OCI-LY3 (cell line): Measurements from ENCODE around the gene EMB.

Experiments
- EZH2phosphoT487 ChIP-seq: fragments of 200-600 bp; shearing (Covaris generic); IDR thresholded peaks from 2 replicates; pipeline ENCODE4 v1.6.1; 2018; ENCODE audit warnings: antibody characterized with exemption, mixed run types, low read depth
- TF ChIP-seq, protein P1 (sequence below): fragments of 200-600, 300-600 bp; sonication (generic); IDR thresholded peaks from 2 replicates; pipeline ENCODE4 v1.5.1; 2014; ENCODE audit warnings: antibody characterized with exemption, low read length, low read depth

- TF ChIP-seq, protein P1, sequence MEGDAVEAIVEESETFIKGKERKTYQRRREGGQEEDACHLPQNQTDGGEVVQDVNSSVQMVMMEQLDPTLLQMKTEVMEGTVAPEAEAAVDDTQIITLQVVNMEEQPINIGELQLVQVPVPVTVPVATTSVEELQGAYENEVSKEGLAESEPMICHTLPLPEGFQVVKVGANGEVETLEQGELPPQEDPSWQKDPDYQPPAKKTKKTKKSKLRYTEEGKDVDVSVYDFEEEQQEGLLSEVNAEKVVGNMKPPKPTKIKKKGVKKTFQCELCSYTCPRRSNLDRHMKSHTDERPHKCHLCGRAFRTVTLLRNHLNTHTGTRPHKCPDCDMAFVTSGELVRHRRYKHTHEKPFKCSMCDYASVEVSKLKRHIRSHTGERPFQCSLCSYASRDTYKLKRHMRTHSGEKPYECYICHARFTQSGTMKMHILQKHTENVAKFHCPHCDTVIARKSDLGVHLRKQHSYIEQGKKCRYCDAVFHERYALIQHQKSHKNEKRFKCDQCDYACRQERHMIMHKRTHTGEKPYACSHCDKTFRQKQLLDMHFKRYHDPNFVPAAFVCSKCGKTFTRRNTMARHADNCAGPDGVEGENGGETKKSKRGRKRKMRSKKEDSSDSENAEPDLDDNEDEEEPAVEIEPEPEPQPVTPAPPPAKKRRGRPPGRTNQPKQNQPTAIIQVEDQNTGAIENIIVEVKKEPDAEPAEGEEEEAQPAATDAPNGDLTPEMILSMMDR, result no peak
- TF ChIP-seq EZH2phosphoT487, result no peak
Measured at GRCh38 chr5:50435168-50435567, 5.9 kb downstream of the EMB start.
